ENCODE results near the gene EXOC3. TPM values are rescaled to one million over a fixed set of nuclear protein-coding genes. Genes with fewer than 3 reads are reported as not detected.

The EXOC3 gene
- total RNA-seq, 1 experiment from 2014 or later: 10.2 TPM

- no peaks in the 10 kb centered on the region for H3K36me3 ChIP-seq
- no peak overlapping the region for H3K27ac ChIP-seq
- no peaks in the 10 kb centered on the region for H3K27me3 ChIP-seq
- H3K4me3 ChIP-seq: no peak overlapping the region
- no peaks in the 10 kb centered on the region for H3K9me3 ChIP-seq (replicated peaks)
- no peak for DNase-seq
- no peaks in the 10 kb centered on the region; the same call in 1 of the 2 replicates for H3K4me1 ChIP-seq
Measured at GRCh38 chr5:427415-428087, 15.4 kb upstream of the EXOC3 start.

GRCh38 chr5:428219-428618, 14.8 kb upstream of the EXOC3 start:
- no peaks in the 10 kb centered on the region for H3K36me3 ChIP-seq
- no peaks in the 10 kb centered on the region; the same call in 1 of the 2 replicates for H3K4me1 ChIP-seq
- DNase-seq: no peak
- H3K4me3 ChIP-seq: no peak overlapping the region
- no peaks in the 10 kb centered on the region for H3K27me3 ChIP-seq
- no peak overlapping the region for H3K27ac ChIP-seq
- no peaks in the 10 kb centered on the region for H3K9me3 ChIP-seq (replicated peaks)

- H3K27me3 ChIP-seq: no peaks in the 10 kb centered on the region
- H3K36me3 ChIP-seq: no peaks in the 10 kb centered on the region
- no peak overlapping the region for H3K4me3 ChIP-seq
- no peak for DNase-seq
- H3K4me1 ChIP-seq: no peaks in the 10 kb centered on the region
- no peak overlapping the region for H3K27ac ChIP-seq
- H3K9me3 ChIP-seq (replicated peaks): no peaks in the 10 kb centered on the region
Measured at GRCh38 chr5:428754-429452, 14.1 kb upstream of the EXOC3 start.

- DNase-seq: no peak
- no peaks in the 10 kb centered on the region for H3K4me1 ChIP-seq
- H3K27ac ChIP-seq: no peak overlapping the region
- H3K4me3 ChIP-seq: no peak overlapping the region
- no peaks in the 10 kb centered on the region for H3K36me3 ChIP-seq
- no peaks in the 10 kb centered on the region for H3K9me3 ChIP-seq (replicated peaks)
- no peaks in the 10 kb centered on the region for H3K27me3 ChIP-seq
Measured at GRCh38 chr5:429453-430188, 13.4 kb upstream of the EXOC3 start.

- H3K9me3 ChIP-seq (replicated peaks): no peaks in the 10 kb centered on the region
- no peaks in the 10 kb centered on the region for H3K4me1 ChIP-seq
- no peak overlapping the region for H3K27ac ChIP-seq
- H3K27me3 ChIP-seq: no peaks in the 10 kb centered on the region
- no peak for DNase-seq
- no peak overlapping the region for H3K4me3 ChIP-seq
- no peaks in the 10 kb centered on the region for H3K36me3 ChIP-seq
Measured at GRCh38 chr5:430214-430925, 12.6 kb upstream of the EXOC3 start.

GRCh38 chr5:431001-431710, 11.8 kb upstream of the EXOC3 start:
- peak; percentile 44 to 59 for DNase-seq
- H3K27me3 ChIP-seq: no peaks in the 10 kb centered on the region

GRCh38 chr5:431711-432050, 11.3 kb upstream of the EXOC3 start:
- DNase-seq: no peak
- H3K4me3 ChIP-seq: no peak overlapping the region
- no peaks in the 10 kb centered on the region for H3K4me1 ChIP-seq
- no peaks in the 10 kb centered on the region for H3K36me3 ChIP-seq
- no peak overlapping the region for H3K27ac ChIP-seq
- no peaks in the 10 kb centered on the region for H3K27me3 ChIP-seq
- H3K9me3 ChIP-seq (replicated peaks): no peaks in the 10 kb centered on the region

More at GRCh38 chr5:431001-431710, 11.8 kb upstream of the EXOC3 start:
- Histone ChIP-seq H3K4me3 (no peak overlapping the region), H3K4me1 (no peaks in the 10 kb centered on the region), H3K27ac (no peak overlapping the region), H3K36me3 (no peaks in the 10 kb centered on the region), H3K9me3 (replicated peaks) (no peaks in the 10 kb centered on the region)

- Histone ChIP-seq H3K4me1 (no peaks in the 10 kb centered on the region), H3K36me3 (no peaks in the 10 kb centered on the region), H3K4me3 (no peak overlapping the region), H3K9me3 (replicated peaks) (no peaks in the 10 kb centered on the region), H3K27me3 (no peaks in the 10 kb centered on the region), H3K27ac (no peak overlapping the region)
- DNase-seq: no peak
Measured at GRCh38 chr5:432201-432927, 10.6 kb upstream of the EXOC3 start.

GRCh38 chr5:432928-433791, 9.8 kb upstream of the EXOC3 start:
- no peak overlapping the region for H3K27ac ChIP-seq
- no peak overlapping the region for H3K4me3 ChIP-seq
- no peaks in the 10 kb centered on the region for H3K4me1 ChIP-seq
- no peaks in the 10 kb centered on the region for H3K9me3 ChIP-seq (replicated peaks)
- no peak for DNase-seq
- H3K27me3 ChIP-seq: no peaks in the 10 kb centered on the region
- no peaks in the 10 kb centered on the region for H3K36me3 ChIP-seq

- no peak overlapping the region for H3K4me3 ChIP-seq
- no peak overlapping the region for H3K27ac ChIP-seq
- no peaks in the 10 kb centered on the region for H3K27me3 ChIP-seq
- no peak for DNase-seq
- no peaks in the 10 kb centered on the region for H3K9me3 ChIP-seq (replicated peaks)
- H3K36me3 ChIP-seq: no peaks in the 10 kb centered on the region
- no peaks in the 10 kb centered on the region for H3K4me1 ChIP-seq
Measured at GRCh38 chr5:433836-434235, 9.1 kb upstream of the EXOC3 start.

- H3K27me3 ChIP-seq: no peaks in the 10 kb centered on the region
- H3K9me3 ChIP-seq (replicated peaks): no peaks in the 10 kb centered on the region
- no peaks in the 10 kb centered on the region for H3K4me1 ChIP-seq
- no peak for DNase-seq
- H3K36me3 ChIP-seq: no peaks in the 10 kb centered on the region
- no peak overlapping the region for H3K4me3 ChIP-seq
- H3K27ac ChIP-seq: no peak overlapping the region
Measured at GRCh38 chr5:434443-435146, 8.4 kb upstream of the EXOC3 start.

GRCh38 chr5:435156-435790, 7.7 kb upstream of the EXOC3 start:
- H3K27me3 ChIP-seq: no peaks in the 10 kb centered on the region
- H3K27ac ChIP-seq: no peak overlapping the region
- no peak for DNase-seq
- H3K4me3 ChIP-seq: no peak overlapping the region
- H3K9me3 ChIP-seq (replicated peaks): no peaks in the 10 kb centered on the region
- no peaks in the 10 kb centered on the region for H3K4me1 ChIP-seq
- no peaks in the 10 kb centered on the region for H3K36me3 ChIP-seq

All from SJCRH30 (cell line).